ENCODE data around the gene PNLIPRP2. TPM values are rescaled to one million over a fixed set of nuclear protein-coding genes. Genes with fewer than 3 reads are reported as not detected.

The PNLIPRP2 gene
- total and polyA plus RNA-seq, 2 of the 8 experiments (the other 6 are each of a cell fraction or from before 2014, with no cell fraction given): 0.11 TPM; not detected in 1

- no peak for TF ChIP-seq CTCF (IDR thresholded peaks at IDR 0.05; ENCODE audit: control extremely low read depth in 1 of 3, insufficient read depth in 1 of 3, low read depth in 1 of 3, low read length in 3 of 3)
Observed at GRCh38 chr10:116668446-116668845, 47.7 kb downstream of the PNLIPRP2 start (continued).
